ENCODE results near the gene FERMT2.
"Not testable (repeated sequence)": the region's sequence is repeated elsewhere in the genome, so short reads cannot be mapped to it uniquely, and the experiment has no call there.

FERMT2 gene

GRCh38 chr14:52948039-52948438 lies 2.8 kb downstream of the FERMT2 start:
- in situ Hi-C loops (cut with HindIII; ENCODE audit: low sequenced_read_pairs), result no loop called here

GRCh38 chr14:52944254-52944653 lies 6.6 kb downstream of the FERMT2 start:
- in situ Hi-C loops (cut with HindIII; ENCODE audit: low sequenced_read_pairs), result no loop called here

- in situ Hi-C loops (cut with HindIII; ENCODE audit: low sequenced_read_pairs), result no loop called here
These were observed 11.4 kb downstream of the FERMT2 start for GRCh38 chr14:52939427-52939826.

GRCh38 chr14:52937869-52938268 lies 13.0 kb downstream of the FERMT2 start:
- in situ Hi-C loops (cut with HindIII; ENCODE audit: low sequenced_read_pairs), result no loop called here

- in situ Hi-C loops (cut with HindIII; ENCODE audit: low sequenced_read_pairs), result no loop called here
These were observed 13.5 kb downstream of the FERMT2 start for GRCh38 chr14:52937306-52937705.

GRCh38 chr14:52936437-52936836 lies 14.4 kb downstream of the FERMT2 start:
- in situ Hi-C loops (cut with HindIII; ENCODE audit: low sequenced_read_pairs), result no loop called here

- in situ Hi-C loops (cut with HindIII; ENCODE audit: low sequenced_read_pairs), result no loop called here
These were observed 15.0 kb downstream of the FERMT2 start for GRCh38 chr14:52935833-52936232.

- in situ Hi-C loops (cut with HindIII; ENCODE audit: low sequenced_read_pairs), result no loop called here
These were observed 16.1 kb downstream of the FERMT2 start for GRCh38 chr14:52934762-52935161.

GRCh38 chr14:52929192-52929807 lies 21.6 kb downstream of the FERMT2 start:
- in situ Hi-C loops (cut with HindIII; ENCODE audit: low sequenced_read_pairs), result loop anchor here (5.0 kb wide), 1 partner anchor 67 kb away; no protein-coding TSS in a partner anchor

- in situ Hi-C loops (cut with HindIII; ENCODE audit: low sequenced_read_pairs), result loop anchor here (5.0 kb wide), 1 partner anchor 65 kb away; no protein-coding TSS in a partner anchor
These were observed 23.9 kb downstream of the FERMT2 start for GRCh38 chr14:52926953-52927352.

- in situ Hi-C loops (cut with HindIII; ENCODE audit: low sequenced_read_pairs), result no loop called here
These were observed 26.8 kb downstream of the FERMT2 start for GRCh38 chr14:52923902-52924575.

- in situ Hi-C loops (cut with HindIII; ENCODE audit: low sequenced_read_pairs), result no loop called here
These were observed 28.2 kb downstream of the FERMT2 start for GRCh38 chr14:52922656-52923055.

GRCh38 chr14:52922059-52922458 lies 28.8 kb downstream of the FERMT2 start:
- in situ Hi-C loops (cut with HindIII; ENCODE audit: low sequenced_read_pairs), result no loop called here

GRCh38 chr14:52920411-52920810 lies 30.4 kb downstream of the FERMT2 start:
- in situ Hi-C loops (cut with HindIII; ENCODE audit: low sequenced_read_pairs), result not testable (repeated sequence)

- in situ Hi-C loops (cut with HindIII; ENCODE audit: low sequenced_read_pairs), result no loop called here
These were observed 30.9 kb downstream of the FERMT2 start for GRCh38 chr14:52919971-52920370.

GRCh38 chr14:52918486-52918885 lies 32.4 kb downstream of the FERMT2 start:
- in situ Hi-C loops (cut with HindIII; ENCODE audit: low sequenced_read_pairs), result no loop called here

GRCh38 chr14:52917735-52918134 lies 33.1 kb downstream of the FERMT2 start:
- in situ Hi-C loops (cut with HindIII; ENCODE audit: low sequenced_read_pairs), result no loop called here

- in situ Hi-C loops (cut with HindIII; ENCODE audit: low sequenced_read_pairs), result no loop called here
These were observed 36.6 kb downstream of the FERMT2 start for GRCh38 chr14:52914295-52914694.

- in situ Hi-C loops (cut with HindIII; ENCODE audit: low sequenced_read_pairs), result no loop called here
These were observed 37.6 kb downstream of the FERMT2 start for GRCh38 chr14:52913271-52913670.

GRCh38 chr14:52911904-52912303 lies 38.9 kb downstream of the FERMT2 start:
- in situ Hi-C loops (cut with HindIII; ENCODE audit: low sequenced_read_pairs), result no loop called here

GRCh38 chr14:52910572-52910971 lies 40.3 kb downstream of the FERMT2 start:
- in situ Hi-C loops (cut with HindIII; ENCODE audit: low sequenced_read_pairs), result no loop called here

- in situ Hi-C loops (cut with HindIII; ENCODE audit: low sequenced_read_pairs), result no loop called here
These were observed 42.9 kb downstream of the FERMT2 start for GRCh38 chr14:52907949-52908348.

All from endothelial cell of hepatic sinusoid (primary cell).